ENCODE data around the gene SLC9A9.

The SLC9A9 gene

DNA sequence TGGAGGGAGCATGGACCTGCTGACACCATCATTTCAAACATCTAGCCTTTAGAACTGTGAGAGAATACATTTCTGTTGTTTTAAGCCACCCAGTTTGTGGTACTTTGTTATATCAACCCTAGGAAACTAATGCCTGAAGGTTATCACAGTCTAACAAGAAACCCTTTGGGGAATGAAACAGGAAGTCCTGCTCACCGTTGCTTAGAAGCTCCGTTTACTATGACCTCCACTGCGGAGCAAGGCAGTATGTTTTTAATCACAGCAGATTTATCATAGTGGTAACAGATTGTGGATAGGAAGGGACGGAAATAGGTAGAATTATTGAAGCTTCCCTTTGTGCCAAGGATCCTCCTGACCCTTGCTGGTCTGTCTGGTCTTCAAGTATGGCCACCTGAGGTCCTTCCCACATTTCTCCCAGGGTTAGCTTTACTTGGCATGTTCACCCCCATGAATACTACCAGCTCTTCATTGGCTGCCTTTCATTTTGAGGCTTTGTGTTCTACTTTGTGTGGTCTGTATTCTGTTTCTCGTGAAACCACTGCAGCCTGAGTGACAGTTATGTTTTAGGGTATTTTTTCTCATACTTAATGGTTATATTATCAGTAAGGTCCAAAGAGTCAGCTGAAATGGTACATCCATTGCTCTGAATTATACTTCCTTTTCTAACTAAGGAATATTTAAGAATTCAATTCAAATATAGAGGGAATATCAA lies 527.1 kb downstream of the SLC9A9 start:
- DNase-seq (ENCODE audit: low read depth) = no peak

DNA sequence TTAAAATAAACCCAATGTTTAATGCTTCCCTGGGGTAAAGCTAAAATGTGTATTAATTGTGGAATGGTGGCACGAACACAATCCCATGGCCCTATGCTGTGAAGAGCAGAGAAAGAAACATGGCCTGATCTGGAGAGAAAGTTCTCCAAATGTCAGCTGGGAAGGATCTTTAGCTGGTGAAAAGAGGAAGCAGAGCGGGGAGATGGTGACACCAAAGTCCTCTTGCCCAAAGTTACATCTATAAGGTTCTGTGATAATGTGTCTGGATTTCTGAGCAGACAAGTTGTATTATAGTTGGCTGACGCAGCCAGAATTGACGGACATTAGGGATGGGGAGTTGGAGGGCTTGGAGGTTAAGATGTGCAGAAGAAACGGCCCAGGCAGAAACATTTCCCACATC lies 532.5 kb downstream of the SLC9A9 start:
- DNase-seq (ENCODE audit: low read depth) = no peak

DNA sequence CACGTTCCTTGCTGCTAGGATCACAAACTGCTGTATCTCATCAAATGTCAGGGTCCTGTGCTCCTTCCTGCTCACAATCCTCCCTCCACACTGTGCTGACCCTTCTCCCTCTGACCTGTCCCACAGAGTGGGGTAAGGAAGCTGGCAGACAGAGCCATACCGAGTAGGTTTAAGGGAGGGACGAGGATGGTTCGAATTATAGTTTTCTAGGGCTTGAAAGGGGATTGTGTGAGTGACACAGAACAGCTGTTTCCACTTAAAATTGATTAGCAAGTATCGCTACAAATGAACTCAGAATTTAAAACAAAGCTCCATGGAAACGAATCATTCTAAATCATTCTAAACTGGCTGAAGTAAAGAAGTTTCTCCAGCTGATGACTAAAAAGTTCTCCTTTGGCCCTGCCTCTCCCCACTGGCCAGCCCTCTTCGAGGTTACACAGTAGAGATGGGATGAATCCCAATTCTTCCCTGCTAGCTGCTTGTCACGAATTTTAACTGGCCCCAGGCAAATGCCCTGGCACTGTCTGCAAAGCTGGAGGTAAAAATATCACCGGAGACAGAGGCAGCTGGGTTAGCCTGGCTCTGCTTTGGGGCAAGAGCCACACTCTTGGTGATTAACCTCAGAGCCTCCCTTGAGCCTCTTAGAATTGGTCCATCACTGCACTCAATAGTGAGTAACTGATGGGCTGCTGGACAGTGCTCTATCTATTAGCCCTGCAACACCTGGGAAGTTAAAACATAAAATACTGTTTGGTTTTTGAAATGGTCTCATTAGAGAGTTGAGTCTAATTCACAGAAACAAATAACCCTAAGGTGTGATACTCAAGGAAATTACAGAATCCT lies 533.8 kb downstream of the SLC9A9 start:
- no peak for DNase-seq (ENCODE audit: low read depth)

GRCh38 chr3:143313893-143314188 lies 534.4 kb downstream of the SLC9A9 start:
- DNase-seq (ENCODE audit: low read depth) = no peak

DNA sequence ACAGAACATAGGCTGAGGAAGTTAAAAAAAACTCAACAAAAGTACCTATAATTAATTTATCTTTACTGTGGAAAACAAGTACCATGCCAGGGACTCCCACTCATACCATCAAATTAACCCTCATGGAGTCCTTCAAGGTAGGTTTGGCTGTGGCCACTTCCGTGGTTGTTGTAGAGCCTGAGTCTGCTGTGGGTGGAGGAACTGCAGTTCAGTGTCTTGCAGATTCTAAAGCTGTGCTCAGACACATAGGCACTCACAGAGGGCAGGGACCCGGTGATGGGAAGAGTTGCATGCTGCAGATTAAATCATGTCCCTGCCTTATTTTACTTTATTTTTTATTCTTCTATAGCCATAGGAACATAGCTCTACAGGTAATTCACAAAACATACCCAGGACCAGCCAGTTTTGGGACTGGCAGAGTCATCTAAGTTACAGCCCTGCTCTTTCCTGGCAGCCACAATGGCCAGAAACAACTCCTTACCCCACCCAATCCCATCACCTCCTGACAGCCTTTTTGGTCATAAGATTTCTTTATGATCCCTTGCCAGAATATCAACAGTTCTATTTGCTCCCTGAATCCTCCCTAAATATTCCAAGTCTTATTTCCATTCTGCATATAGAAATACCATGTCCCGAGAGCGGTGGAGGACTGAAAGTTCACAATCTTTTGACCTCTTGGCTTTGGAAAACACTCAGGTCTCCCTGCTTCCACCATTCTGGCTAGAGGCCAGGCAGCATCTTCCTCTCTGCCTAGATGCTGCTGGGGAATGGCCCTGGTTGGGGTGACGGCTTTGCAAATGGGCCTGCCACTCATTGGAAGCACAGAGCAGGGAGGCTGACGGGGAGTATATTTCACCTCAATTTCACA lies 535.0 kb downstream of the SLC9A9 start:
- no peak for DNase-seq (ENCODE audit: low read depth)

GRCh38 chr3:143311096-143311495 lies 537.2 kb downstream of the SLC9A9 start:
- no peak for DNase-seq (ENCODE audit: low read depth)

- DNase-seq (ENCODE audit: low read depth) = no peak
Observed at GRCh38 chr3:143309705-143310104, 538.6 kb downstream of the SLC9A9 start.

DNA sequence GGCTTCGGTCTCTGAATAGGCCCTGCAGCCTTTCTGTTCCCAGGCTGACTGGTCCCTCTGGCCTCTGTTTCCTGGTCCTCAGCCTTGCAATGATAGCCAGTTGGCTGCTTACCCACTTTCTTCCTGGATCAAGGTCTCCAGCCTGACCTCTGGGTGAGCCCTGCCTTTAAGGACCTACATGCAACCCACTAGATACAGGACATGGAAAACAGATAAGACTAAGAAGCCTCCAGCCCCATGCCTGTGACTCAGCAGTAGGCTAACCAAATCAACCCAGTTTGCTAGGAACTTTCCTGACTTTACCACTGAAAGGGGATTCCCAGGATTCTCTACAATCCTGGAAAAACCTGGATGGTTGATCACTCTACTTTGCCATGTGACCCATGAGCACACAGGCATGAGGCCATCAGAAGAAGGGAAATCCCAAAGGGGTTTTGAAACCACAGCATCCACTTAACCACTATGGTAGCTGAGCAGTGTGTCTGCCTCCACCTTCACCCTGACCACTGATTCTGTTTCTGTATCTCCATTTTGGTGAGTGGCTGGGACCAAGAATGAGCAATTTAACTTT lies 540.6 kb downstream of the SLC9A9 start:
- no peak for DNase-seq (ENCODE audit: low read depth)

GRCh38 chr3:143306407-143306806 lies 541.9 kb downstream of the SLC9A9 start:
- DNase-seq (ENCODE audit: low read depth) = no peak

GRCh38 chr3:143302638-143303171 lies 545.6 kb downstream of the SLC9A9 start:
- no peak for DNase-seq (ENCODE audit: low read depth)

GRCh38 chr3:143301031-143301901 lies 547.0 kb downstream of the SLC9A9 start:
- no peak for DNase-seq (ENCODE audit: low read depth)

GRCh38 chr3:143298886-143299535 lies 549.3 kb downstream of the SLC9A9 start:
- no peak for DNase-seq (ENCODE audit: low read depth)

GRCh38 chr3:143298380-143298779 lies 549.9 kb downstream of the SLC9A9 start:
- DNase-seq (ENCODE audit: low read depth) = no peak

DNA sequence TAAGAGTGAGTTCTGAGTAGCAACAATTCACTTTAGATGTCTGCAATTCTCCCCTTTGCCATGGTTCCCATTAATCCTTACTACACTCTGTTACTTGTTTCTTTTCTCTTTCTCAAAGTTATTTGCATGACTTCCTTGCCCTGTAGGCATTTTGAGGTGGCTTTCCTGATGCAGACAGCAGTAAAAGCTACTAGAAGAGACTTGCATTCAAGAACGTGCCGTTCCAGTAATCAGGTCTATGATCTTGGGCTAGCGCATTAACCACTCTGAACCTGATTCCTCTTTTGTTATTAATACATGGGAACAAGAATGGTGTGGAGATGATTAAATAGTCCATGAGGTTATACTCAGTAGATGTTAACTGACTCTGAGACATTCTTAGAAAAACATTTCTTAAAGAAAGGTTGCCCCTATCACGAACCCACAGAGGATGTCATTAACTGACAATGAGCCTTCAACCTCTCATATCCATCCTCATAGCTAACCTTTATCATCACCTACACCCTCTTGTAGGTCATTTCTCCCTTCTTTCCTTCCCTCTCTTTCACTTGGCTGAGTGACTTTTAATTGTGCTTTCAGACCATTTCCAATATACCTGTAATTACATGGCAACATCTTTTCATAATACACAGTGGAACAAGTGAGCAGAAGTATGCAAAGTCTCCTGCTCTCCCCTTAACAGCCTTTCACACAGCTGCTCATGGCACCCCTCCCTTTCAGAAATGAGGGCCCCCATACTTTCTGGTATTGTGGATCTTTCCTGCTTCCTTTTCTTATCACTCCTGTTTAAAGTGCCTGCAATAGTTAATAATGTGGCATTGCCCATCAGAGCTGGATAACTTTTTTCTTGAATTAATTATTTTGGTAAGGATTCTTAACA lies 552.8 kb downstream of the SLC9A9 start:
- no peak for DNase-seq (ENCODE audit: low read depth)

DNA sequence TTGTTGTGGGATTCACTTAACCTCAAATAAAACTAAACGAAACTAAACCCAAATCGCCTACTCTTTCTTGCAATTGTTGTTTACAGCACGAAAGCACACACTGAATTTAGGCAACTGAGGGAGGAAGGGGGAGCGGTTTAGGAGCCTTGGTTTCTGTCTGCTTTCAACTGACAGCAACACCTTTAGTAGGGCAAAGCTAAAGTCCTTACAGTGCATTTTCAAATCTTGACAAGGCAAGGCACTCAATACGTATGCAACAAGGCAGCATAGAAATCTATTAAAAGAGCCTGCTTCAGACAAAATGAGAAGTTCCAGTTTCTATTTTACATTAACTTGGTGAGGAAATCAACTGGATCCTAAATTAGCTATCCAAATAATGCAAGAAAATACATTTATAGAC lies 554.1 kb downstream of the SLC9A9 start:
- DNase-seq (ENCODE audit: low read depth) = no peak

GRCh38 chr3:143291836-143292447 lies 556.3 kb downstream of the SLC9A9 start:
- no peak for DNase-seq (ENCODE audit: low read depth)

DNA sequence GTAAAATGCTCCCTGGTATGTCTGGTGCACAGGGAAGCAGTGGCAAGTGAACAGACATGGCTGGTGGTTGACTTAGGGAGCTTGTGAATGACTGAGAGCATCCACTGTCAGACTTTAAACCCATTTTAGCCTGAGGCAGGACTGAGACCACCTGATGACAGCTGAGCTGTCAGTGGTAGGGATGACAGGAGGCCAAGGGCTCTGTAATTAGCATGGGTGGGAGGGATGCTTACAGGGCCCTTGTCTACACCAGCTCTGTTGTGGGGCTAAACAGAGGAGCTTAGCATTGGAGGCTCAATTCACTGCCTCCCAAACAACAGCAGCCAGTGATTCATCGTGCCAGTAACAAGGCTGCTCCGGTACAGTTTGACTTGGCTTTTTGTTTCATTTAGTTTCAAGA lies 559.3 kb downstream of the SLC9A9 start:
- DNase-seq (ENCODE audit: low read depth) = no peak

GRCh38 chr3:143287403-143287802 lies 560.9 kb downstream of the SLC9A9 start:
- DNase-seq (ENCODE audit: low read depth) = no peak

- DNase-seq (ENCODE audit: low read depth) = no peak
Observed at GRCh38 chr3:143286392-143287010, 561.8 kb downstream of the SLC9A9 start.

Measured in T follicular helper cell (primary cell).